ENCODE results near the gene IRF6. TPM values are rescaled to one million over a fixed set of nuclear protein-coding genes. Genes with fewer than 3 reads are reported as not detected.
"Not testable (repeated sequence)": the region's sequence is repeated elsewhere in the genome, so short reads cannot be mapped to it uniquely, and the experiment has no call there.

The IRF6 gene
- polyA plus RNA-seq, 1 donor from 2014 or later = not detected

DNA sequence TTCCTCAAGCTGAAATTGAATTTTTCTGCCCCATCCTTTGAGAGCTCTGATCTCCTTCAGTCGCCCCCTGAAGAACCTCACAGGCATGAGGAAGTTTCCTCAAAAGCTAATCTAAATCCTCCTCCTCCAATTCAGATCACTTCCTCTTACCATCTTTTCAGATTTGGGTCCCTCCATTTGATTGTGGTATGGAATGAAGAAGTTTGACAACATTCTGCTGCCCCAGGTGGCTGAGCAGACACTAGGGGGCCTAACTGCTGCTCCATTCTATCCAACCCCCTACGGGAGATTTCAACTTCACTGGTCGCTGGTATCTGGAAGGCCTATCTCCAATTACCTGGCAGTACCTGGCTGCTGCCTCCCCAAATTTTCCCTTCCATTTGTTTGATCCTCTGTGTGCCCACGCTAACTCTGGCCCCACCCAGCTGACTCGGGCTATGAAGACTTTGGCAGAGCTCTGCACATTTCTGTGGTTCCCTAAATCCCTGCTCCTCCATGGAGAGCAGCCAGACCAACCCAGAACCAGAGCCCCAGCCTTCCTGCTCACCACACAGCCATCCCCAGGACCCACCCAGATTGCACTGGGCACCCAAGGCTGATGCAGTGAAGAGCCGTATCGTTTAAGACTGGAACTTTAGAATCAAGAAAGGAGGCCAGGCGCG, 7.8 kb downstream of the IRF6 start:
- TF ChIP-seq RAD21 (conservative IDR thresholded peaks at IDR 0.05) (no peak), POLR2AphosphoS5 (IDR thresholded peaks at IDR 0.05) (no peak), REST (IDR thresholded peaks at IDR 0.05; ENCODE audit: borderline replicate concordance) (no peak), EP300 (conservative IDR thresholded peaks at IDR 0.05; ENCODE audit: poor library complexity, severe bottlenecking) (no peak), MXI1 (conservative IDR thresholded peaks at IDR 0.05; ENCODE audit: poor library complexity, severe bottlenecking) (no peak), EZH2 (IDR thresholded peaks at IDR 0.05; ENCODE audit: borderline replicate concordance, insufficient read depth, low read length, poor library complexity, severe bottlenecking) (no peak)
- TF ChIP-seq, protein P1, sequence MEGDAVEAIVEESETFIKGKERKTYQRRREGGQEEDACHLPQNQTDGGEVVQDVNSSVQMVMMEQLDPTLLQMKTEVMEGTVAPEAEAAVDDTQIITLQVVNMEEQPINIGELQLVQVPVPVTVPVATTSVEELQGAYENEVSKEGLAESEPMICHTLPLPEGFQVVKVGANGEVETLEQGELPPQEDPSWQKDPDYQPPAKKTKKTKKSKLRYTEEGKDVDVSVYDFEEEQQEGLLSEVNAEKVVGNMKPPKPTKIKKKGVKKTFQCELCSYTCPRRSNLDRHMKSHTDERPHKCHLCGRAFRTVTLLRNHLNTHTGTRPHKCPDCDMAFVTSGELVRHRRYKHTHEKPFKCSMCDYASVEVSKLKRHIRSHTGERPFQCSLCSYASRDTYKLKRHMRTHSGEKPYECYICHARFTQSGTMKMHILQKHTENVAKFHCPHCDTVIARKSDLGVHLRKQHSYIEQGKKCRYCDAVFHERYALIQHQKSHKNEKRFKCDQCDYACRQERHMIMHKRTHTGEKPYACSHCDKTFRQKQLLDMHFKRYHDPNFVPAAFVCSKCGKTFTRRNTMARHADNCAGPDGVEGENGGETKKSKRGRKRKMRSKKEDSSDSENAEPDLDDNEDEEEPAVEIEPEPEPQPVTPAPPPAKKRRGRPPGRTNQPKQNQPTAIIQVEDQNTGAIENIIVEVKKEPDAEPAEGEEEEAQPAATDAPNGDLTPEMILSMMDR (IDR thresholded peaks at IDR 0.05; ENCODE audit: poor library complexity, severe bottlenecking) = no peak
- Histone ChIP-seq H4K20me1 (ENCODE audit: insufficient read depth) (no peaks in the 10 kb centered on the region), H3K9ac (ENCODE audit: low read length) (no peak overlapping the region), H3K27ac (ENCODE audit: low read length) (no peak overlapping the region), H3K36me3 (ENCODE audit: insufficient read depth, low read length) (no peaks in the 10 kb centered on the region), H2AFZ (ENCODE audit: low read depth, low read length) (no peak overlapping the region), H3K9me2 (ENCODE audit: insufficient read depth, low read length) (no peaks in the 10 kb centered on the region), H3K79me2 (replicated peaks; ENCODE audit: insufficient read depth, low read length) (no peaks in the 10 kb centered on the region), H3K9me3 (ENCODE audit: low read length) (no peaks in the 10 kb centered on the region), H3F3A (ENCODE audit: insufficient read depth, low read length, poor library complexity, severe bottlenecking) (no peaks in the 10 kb centered on the region), H3K4me2 (ENCODE audit: low read length) (no peak overlapping the region), H3K4me3 (ENCODE audit: low read length) (no peak overlapping the region), H3K27me3 (ENCODE audit: insufficient read depth, low read depth, low read length) (peaks cover 4% of the 10 kb centered on the region)

- not testable (repeated sequence) for H3K4me3 ChIP-seq (ENCODE audit: low read length); H3K79me2 ChIP-seq (replicated peaks; ENCODE audit: insufficient read depth, low read length); H3K4me2 ChIP-seq (ENCODE audit: low read length); H3K9me2 ChIP-seq (ENCODE audit: insufficient read depth, low read length); H4K20me1 ChIP-seq (ENCODE audit: insufficient read depth); H3K9ac ChIP-seq (ENCODE audit: low read length); H3K36me3 ChIP-seq (ENCODE audit: insufficient read depth, low read length); H2AFZ ChIP-seq (ENCODE audit: low read depth, low read length); H3K9me3 ChIP-seq (ENCODE audit: low read length); H3F3A ChIP-seq (ENCODE audit: insufficient read depth, low read length, poor library complexity, severe bottlenecking); H3K27ac ChIP-seq (ENCODE audit: low read length)
- H3K27me3 ChIP-seq (ENCODE audit: insufficient read depth, low read depth, low read length) = peaks cover 15% of the 10 kb centered on the region
Measured at GRCh38 chr1:209793711-209794110, 12.2 kb downstream of the IRF6 start.

DNA sequence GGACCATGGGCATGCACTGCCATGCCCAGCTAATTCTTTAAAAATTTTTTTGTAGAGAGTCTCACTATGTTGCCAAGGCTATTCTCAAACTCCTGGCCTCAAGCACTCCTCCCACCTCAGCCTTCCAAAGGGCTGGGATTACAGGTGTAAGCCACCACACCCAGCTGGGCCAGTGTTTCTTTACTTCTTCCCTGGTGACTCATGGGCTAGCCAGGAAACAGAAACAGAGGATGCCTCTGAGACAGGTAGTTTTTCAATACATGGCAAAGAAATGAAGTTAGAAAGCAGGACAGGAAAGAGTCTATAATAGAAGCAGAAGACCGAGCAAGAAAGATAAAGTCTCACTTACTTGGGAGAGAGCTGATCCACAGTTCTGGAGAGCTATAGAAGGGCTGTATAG, 14.0 kb downstream of the IRF6 start:
- Histone ChIP-seq H3K27me3 (ENCODE audit: insufficient read depth, low read depth, low read length) (peaks cover 15% of the 10 kb centered on the region), H3K79me2 (replicated peaks; ENCODE audit: insufficient read depth, low read length) (no peaks in the 10 kb centered on the region), H3K27ac (ENCODE audit: low read length) (no peak overlapping the region), H3K9me3 (ENCODE audit: low read length) (no peaks in the 10 kb centered on the region), H4K20me1 (ENCODE audit: insufficient read depth) (no peaks in the 10 kb centered on the region), H3K9ac (ENCODE audit: low read length) (no peak overlapping the region), H3K36me3 (ENCODE audit: insufficient read depth, low read length) (no peaks in the 10 kb centered on the region), H3K4me2 (ENCODE audit: low read length) (no peak overlapping the region), H3F3A (ENCODE audit: insufficient read depth, low read length, poor library complexity, severe bottlenecking) (no peaks in the 10 kb centered on the region), H3K4me3 (ENCODE audit: low read length) (no peak overlapping the region), H3K9me2 (ENCODE audit: insufficient read depth, low read length) (no peaks in the 10 kb centered on the region), H2AFZ (ENCODE audit: low read depth, low read length) (no peak overlapping the region)
- TF ChIP-seq REST (IDR thresholded peaks at IDR 0.05; ENCODE audit: borderline replicate concordance) (no peak), MXI1 (conservative IDR thresholded peaks at IDR 0.05; ENCODE audit: poor library complexity, severe bottlenecking) (no peak), EP300 (conservative IDR thresholded peaks at IDR 0.05; ENCODE audit: poor library complexity, severe bottlenecking) (no peak), TAF1 (IDR thresholded peaks at IDR 0.05; ENCODE audit: low read depth) (no peak), RAD21 (conservative IDR thresholded peaks at IDR 0.05) (no peak), SMC3 (conservative IDR thresholded peaks at IDR 0.05; ENCODE audit: poor library complexity) (no peak), EZH2 (IDR thresholded peaks at IDR 0.05; ENCODE audit: borderline replicate concordance, insufficient read depth, low read length, poor library complexity, severe bottlenecking) (no peak), POLR2AphosphoS5 (IDR thresholded peaks at IDR 0.05) (no peak)
- TF ChIP-seq, protein P1 (IDR thresholded peaks at IDR 0.05; ENCODE audit: poor library complexity, severe bottlenecking) = no peak
